ENCODE measurements around the gene KRTAP4-12.
"Not testable (repeated sequence)": the region's sequence is repeated elsewhere in the genome, so short reads cannot be mapped to it uniquely, and the experiment has no call there.

KRTAP4-12 gene

GRCh38 chr17:41126412-41126811 is 2.4 kb upstream of the KRTAP4-12 start:
- no peak for TF ChIP-seq PAX5 (IDR thresholded peaks at IDR 0.05; ENCODE audit: insufficient read depth, low read length, severe bottlenecking)
- no peak for TF ChIP-seq TAF1 (IDR thresholded peaks at IDR 0.05; ENCODE audit: low read depth, low read length)
- TF ChIP-seq POLR2A (IDR thresholded peaks at IDR 0.05; ENCODE audit: low read depth, low read length), result no peak
- TF ChIP-seq SPI1 (IDR thresholded peaks at IDR 0.05; ENCODE audit: low read depth, low read length), result no peak
- no peak for TF ChIP-seq POLR2AphosphoS5 (IDR thresholded peaks at IDR 0.05; ENCODE audit: low read depth, low read length)
- no peak for TF ChIP-seq POU2F2 (IDR thresholded peaks at IDR 0.05; ENCODE audit: low read depth, low read length)
- FAIRE-seq, result no peak

GRCh38 chr17:41125064-41125463 is 1.1 kb upstream of the KRTAP4-12 start:
- FAIRE-seq, result no peak
- DNase-seq (ENCODE audit: insufficient read length, low spot score), result no peak
- TF ChIP-seq TAF1 (IDR thresholded peaks at IDR 0.05; ENCODE audit: low read depth, low read length) (no peak), POU2F2 (IDR thresholded peaks at IDR 0.05; ENCODE audit: low read depth, low read length) (no peak), POLR2A (IDR thresholded peaks at IDR 0.05; ENCODE audit: low read depth, low read length) (no peak), SPI1 (IDR thresholded peaks at IDR 0.05; ENCODE audit: low read depth, low read length) (no peak), PAX5 (IDR thresholded peaks at IDR 0.05; ENCODE audit: insufficient read depth, low read length, severe bottlenecking) (no peak), POLR2AphosphoS5 (IDR thresholded peaks at IDR 0.05; ENCODE audit: low read depth, low read length) (no peak)

More at GRCh38 chr17:41126412-41126811, 2.4 kb upstream of the KRTAP4-12 start:
- DNase-seq (ENCODE audit: insufficient read length, low spot score), result no peak

DNA sequence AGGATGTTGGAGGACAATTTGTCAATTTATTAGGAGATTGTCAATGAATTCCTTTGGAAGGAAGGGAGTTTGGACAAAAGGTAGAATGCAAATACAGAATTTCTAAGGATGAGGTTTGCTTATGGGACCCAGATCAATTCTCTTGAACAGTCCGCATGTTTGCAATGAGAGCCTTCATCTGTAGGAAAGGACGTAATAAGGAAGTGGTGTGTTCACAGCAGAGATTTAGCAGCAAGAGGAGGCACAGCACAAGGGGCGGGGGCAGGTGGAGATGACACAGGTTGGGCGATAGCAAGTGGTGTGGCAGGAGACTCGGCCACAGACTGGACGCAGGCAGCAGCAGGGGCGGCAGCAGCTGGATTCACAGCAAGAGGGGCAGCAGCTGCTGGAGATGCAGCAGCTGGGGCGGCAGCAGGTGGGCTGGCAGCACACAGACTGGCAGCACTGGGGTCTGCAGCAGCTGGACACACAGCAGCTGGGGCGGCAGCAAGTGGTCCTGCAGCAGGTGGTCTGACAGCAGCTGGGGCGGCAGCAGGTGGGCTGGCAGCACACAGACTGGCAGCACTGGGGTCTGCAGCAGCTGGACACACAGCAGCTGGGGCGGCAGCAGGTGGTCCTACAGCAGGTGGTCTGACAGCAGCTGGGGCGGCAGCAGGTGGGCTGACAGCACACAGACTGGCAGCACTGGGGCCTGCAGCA is 541 bp downstream of the KRTAP4-12 start:
- not testable (repeated sequence) for FAIRE-seq; DNase-seq (ENCODE audit: insufficient read length, low spot score)

- FAIRE-seq (no peak), DNase-seq (ENCODE audit: insufficient read length, low spot score) (no peak)
- TF ChIP-seq PAX5 (IDR thresholded peaks at IDR 0.05; ENCODE audit: insufficient read depth, low read length, severe bottlenecking) (no peak), POLR2AphosphoS5 (IDR thresholded peaks at IDR 0.05; ENCODE audit: low read depth, low read length) (no peak), POU2F2 (IDR thresholded peaks at IDR 0.05; ENCODE audit: low read depth, low read length) (no peak), SPI1 (IDR thresholded peaks at IDR 0.05; ENCODE audit: low read depth, low read length) (no peak)
Measured at GRCh38 chr17:41121742-41122141, 2.2 kb downstream of the KRTAP4-12 start.

- DNase-seq (ENCODE audit: insufficient read length, low spot score), result not testable (repeated sequence)
Measured at GRCh38 chr17:41119696-41120690, 4.0 kb downstream of the KRTAP4-12 start.

GRCh38 chr17:41118721-41119120 is 5.3 kb downstream of the KRTAP4-12 start:
- FAIRE-seq (no peak), DNase-seq (ENCODE audit: insufficient read length, low spot score) (no peak)
- TF ChIP-seq TAF1 (IDR thresholded peaks at IDR 0.05; ENCODE audit: low read depth, low read length), result no peak
- no peak for TF ChIP-seq PAX5 (IDR thresholded peaks at IDR 0.05; ENCODE audit: insufficient read depth, low read length, severe bottlenecking)
- no peak for TF ChIP-seq POLR2A (IDR thresholded peaks at IDR 0.05; ENCODE audit: low read depth, low read length)
- TF ChIP-seq POLR2AphosphoS5 (IDR thresholded peaks at IDR 0.05; ENCODE audit: low read depth, low read length), result no peak
- TF ChIP-seq POU2F2 (IDR thresholded peaks at IDR 0.05; ENCODE audit: low read depth, low read length), result no peak

More at GRCh38 chr17:41119696-41120690, 4.0 kb downstream of the KRTAP4-12 start:
- FAIRE-seq, result not testable (repeated sequence)

DNA sequence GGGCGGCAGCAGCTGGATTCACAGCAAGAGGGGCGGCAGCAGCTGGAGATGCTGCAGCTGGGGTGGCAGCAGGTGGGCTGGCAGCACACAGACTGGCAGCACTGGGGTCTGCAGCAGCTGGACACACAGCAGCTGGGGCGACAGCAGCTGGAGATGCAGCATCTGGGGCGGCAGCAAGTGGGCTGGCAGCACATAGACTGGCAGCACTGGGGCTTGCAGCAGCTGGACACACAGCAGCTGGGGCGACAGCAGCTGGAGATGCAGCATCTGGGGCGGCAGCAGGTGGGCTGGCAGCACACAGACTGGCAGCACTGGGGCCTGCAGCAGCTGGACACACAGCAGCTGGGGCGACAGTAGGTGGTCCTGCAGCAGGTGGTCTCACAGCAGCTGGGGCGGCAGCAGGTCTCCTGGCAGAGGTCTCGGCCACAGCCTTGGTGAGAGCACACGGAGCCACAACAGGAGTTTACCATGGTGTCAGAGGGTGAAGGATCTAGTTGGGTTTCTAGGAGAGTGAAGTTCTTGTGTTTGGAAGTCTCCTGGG is 6.1 kb downstream of the KRTAP4-12 start, which contains the start of gene KRTAP4-11:
TSS of gene KRTAP4-11 (minus strand) at position 528 of the 541 bp plus-strand sequence. CDS start at position 470, 58 bp downstream.
- DNase-seq (ENCODE audit: insufficient read length, low spot score); FAIRE-seq: not testable (repeated sequence)

DNA sequence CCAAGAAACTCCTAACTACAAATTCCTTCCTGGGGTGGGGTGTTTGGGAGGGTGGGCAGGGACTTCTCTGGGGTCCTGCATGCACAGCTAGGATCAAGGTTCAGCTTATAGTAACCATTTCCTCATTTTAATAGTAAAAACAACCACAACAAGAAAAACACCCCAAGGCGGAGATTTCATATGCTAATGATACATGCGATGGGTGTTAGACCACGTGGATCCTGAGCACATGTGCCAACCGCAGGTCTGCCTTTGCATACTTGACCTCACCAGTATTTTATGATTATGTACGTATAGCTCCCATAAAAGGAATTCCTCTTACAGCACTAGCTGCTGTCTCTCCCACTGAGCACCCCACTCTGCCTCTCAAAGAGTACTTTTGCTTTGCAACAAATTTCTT is 7.7 kb downstream of the KRTAP4-12 start:
- FAIRE-seq (no peak), DNase-seq (ENCODE audit: insufficient read length, low spot score) (no peak)

GRCh38 chr17:41111151-41111885 is 12.7 kb downstream of the KRTAP4-12 start:
- TF ChIP-seq SPI1 (IDR thresholded peaks at IDR 0.05; ENCODE audit: low read depth, low read length), result no peak
- no peak for TF ChIP-seq TAF1 (IDR thresholded peaks at IDR 0.05; ENCODE audit: low read depth, low read length)
- no peak for TF ChIP-seq POLR2AphosphoS5 (IDR thresholded peaks at IDR 0.05; ENCODE audit: low read depth, low read length)
- no peak for TF ChIP-seq POU2F2 (IDR thresholded peaks at IDR 0.05; ENCODE audit: low read depth, low read length)
- no peak for TF ChIP-seq POLR2A (IDR thresholded peaks at IDR 0.05; ENCODE audit: low read depth, low read length)
- TF ChIP-seq PAX5 (IDR thresholded peaks at IDR 0.05; ENCODE audit: insufficient read depth, low read length, severe bottlenecking), result no peak
- FAIRE-seq, result no peak
- no peak for DNase-seq (ENCODE audit: insufficient read length, low spot score)

More for the DNA sequence above, 7.7 kb downstream of the KRTAP4-12 start:
- 0 out of 2 replicates have a peak, but pooled peaks have one; percentile 7 for TF ChIP-seq SPI1 (IDR thresholded peaks at IDR 0.05; ENCODE audit: low read depth, low read length)
- no peak for TF ChIP-seq POU2F2 (IDR thresholded peaks at IDR 0.05; ENCODE audit: low read depth, low read length)
- TF ChIP-seq TAF1 (IDR thresholded peaks at IDR 0.05; ENCODE audit: low read depth, low read length), result no peak

DNA sequence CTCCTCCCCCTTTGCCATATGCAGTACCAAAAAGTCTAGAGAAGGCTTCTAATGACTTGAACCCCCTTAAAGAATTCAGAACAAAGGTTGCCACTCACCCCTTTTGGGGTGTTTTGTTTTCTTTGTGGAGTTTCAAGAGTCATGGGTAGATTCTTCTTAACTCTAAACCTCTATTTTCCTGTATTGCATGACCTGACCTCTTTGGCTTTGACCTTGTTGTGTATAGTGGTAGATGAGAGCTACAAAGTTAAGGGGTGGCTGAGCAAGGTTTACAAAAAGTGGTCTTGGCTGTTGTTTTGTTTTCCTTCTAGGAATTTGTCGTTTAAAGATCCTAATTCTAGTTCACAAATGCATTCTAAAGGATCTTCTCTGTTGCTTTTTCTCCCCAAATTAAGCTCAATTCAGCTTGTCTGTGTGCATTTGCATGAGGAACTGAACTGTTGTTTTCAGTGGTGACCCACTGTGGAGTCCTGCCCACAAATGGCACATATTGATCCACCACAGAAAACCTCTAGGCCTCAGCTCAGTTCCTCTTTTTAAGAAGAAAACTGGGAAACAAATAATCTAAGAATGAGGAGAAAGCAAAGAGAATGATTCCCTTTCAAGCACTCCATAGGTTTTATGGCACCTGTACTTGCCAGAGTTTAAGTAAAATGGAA is 15.1 kb downstream of the KRTAP4-12 start:
- DNase-seq (ENCODE audit: insufficient read length, low spot score); FAIRE-seq: not testable (repeated sequence)
